Astrocyte of the cerebellum (primary cell): ENCODE data around the gene CEMIP2.

Source experiments
- DNase-seq: peaks from one replicate; pipeline ENCODE4 v3.0.0-alpha.2; 2011; ENCODE audit warnings: low read depth
- H3K4me3 ChIP-seq: 2 replicates; pipeline ENCODE4 v1.5.1; 2011; ENCODE audit warnings: mild to moderate bottlenecking, low read depth, low read length, moderate library complexity
- in situ Hi-C: cut with HindIII; loops from 2 replicates; pipeline ENCODE4 v1.10.0; 2017; ENCODE audit warnings: low sequenced_read_pairs
- TF ChIP-seq, protein P1 (sequence below): IDR thresholded peaks from 2 replicates; pipeline ENCODE4 v1.5.1; 2012; ENCODE audit warnings: low read length, low read depth, moderate library complexity, mild to moderate bottlenecking; ENCODE audit errors: missing control alignments

Gene CEMIP2

DNA sequence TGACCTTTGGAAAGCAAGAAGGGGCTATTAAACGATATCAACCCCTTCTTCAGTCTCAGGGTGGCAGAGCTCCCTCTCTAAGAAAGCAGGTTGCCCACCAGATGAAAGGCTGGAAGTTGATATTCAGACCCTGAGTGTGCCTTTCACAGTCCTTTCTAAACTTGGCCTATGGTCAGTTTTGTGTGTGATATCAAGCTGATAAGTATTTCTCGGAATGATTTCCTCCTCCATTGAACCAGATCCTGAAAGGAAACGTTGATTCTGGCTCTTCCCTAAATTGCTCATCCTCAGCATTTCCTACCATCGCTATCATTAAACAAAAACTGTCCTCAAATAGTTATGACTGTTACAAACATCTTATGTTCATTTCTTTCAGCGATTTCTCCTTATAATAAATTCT is 130.4 kb downstream of the CEMIP2 start:
- no peak for DNase-seq
- in situ Hi-C loops, result loop anchor here (25.0 kb wide), 1 partner anchor 101 kb away; no protein-coding TSS in a partner anchor
- TF ChIP-seq, protein P1, sequence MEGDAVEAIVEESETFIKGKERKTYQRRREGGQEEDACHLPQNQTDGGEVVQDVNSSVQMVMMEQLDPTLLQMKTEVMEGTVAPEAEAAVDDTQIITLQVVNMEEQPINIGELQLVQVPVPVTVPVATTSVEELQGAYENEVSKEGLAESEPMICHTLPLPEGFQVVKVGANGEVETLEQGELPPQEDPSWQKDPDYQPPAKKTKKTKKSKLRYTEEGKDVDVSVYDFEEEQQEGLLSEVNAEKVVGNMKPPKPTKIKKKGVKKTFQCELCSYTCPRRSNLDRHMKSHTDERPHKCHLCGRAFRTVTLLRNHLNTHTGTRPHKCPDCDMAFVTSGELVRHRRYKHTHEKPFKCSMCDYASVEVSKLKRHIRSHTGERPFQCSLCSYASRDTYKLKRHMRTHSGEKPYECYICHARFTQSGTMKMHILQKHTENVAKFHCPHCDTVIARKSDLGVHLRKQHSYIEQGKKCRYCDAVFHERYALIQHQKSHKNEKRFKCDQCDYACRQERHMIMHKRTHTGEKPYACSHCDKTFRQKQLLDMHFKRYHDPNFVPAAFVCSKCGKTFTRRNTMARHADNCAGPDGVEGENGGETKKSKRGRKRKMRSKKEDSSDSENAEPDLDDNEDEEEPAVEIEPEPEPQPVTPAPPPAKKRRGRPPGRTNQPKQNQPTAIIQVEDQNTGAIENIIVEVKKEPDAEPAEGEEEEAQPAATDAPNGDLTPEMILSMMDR, result no peak
- H3K4me3 ChIP-seq, result no peak overlapping the region

DNA sequence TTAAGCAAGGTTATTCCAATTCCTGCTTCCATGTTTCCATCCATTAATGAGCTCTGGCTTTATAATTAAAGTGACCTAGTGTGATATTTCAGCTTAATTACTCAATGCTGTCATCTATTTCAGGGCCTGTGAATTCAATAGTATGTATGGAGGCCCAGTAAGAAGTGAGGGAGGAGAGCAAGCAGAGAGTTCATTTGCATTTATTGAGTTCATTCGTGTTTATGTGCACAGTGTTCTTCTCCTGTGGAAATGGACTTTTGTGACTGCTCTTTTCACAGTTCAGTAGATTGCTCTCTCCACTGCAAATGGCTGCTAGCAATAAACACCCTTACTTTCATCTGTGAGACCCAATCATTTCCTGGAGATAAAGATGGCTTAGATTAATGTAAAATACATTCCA is 130.9 kb downstream of the CEMIP2 start:
- no peak overlapping the region for H3K4me3 ChIP-seq
- in situ Hi-C loops, result loop anchor here (25.0 kb wide), 1 partner anchor 100 kb away; no protein-coding TSS in a partner anchor
- TF ChIP-seq, protein P1, result no peak
- DNase-seq, result no peak

DNA sequence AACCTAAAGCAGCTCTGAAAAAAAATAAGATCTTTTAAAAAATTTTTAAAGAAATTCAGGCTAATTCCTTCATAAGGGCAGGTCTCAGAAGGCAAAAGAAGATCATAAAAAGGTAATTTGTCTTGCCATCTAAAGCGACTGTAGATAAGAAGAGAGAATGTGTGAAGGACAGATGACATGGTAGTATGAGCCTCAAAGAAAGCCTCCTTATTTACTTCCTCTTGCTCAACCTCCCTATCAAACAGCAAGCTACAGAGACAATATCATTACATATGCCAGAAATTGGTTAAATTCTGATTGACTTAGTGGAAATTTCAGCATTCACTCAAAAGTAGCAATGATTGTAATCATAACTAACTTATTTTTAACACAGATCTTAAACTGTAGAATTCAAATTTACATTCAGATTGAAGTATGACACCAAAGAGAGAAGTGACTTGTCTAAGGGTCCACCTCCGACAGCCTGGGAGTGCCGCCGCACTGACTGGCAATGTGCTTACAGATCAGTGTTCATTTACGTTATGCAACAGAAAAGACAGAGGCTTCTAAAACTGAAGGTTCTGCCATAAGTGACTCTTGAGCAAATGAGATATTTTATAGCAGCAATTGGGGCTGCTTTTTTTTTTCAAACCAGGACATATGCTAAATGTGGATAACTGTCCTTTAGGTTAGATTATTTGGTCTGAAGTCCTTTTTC is 132.0 kb downstream of the CEMIP2 start:
- DNase-seq, result no peak
- in situ Hi-C loops, result loop anchor here (25.0 kb wide), 1 partner anchor 99 kb away; no protein-coding TSS in a partner anchor
- H3K4me3 ChIP-seq, result no peak overlapping the region
- TF ChIP-seq, protein P1, result no peak

DNA sequence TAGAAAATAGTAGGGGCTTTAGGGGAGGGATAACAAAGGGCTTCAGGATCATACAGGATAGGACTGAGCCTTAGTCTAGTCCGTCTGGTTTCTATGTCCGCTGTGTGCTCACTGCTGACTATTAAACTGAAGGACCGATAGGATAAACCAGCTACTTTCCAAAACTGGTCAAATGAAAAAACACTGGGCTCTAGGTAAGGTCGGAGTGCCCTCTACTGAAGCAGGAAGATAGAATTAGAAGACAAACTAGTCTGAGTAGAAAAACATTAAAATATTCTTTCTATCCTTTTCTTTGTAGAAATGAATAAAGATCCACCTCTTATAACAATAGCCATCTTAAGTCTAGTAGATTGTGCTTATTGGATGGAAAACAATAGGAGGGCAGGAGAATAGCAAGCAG is 133.6 kb downstream of the CEMIP2 start:
- in situ Hi-C loops, result loop anchor here (5.0 to 25.0 kb wide), 2 partner anchors 38 to 97 kb away; no protein-coding TSS in a partner anchor
- DNase-seq, result no peak
- TF ChIP-seq, protein P1, result no peak
- no peak overlapping the region for H3K4me3 ChIP-seq
